ENCODE data around the gene HMGXB3. TPM values are rescaled to one million over a fixed set of nuclear protein-coding genes. Genes with fewer than 3 reads are reported as not detected.
A peak's percentile ranks its signal among the peaks of the same experiment; 100 is the strongest.

Gene HMGXB3
- total and polyA plus RNA-seq, 2 of the 13 experiments (the other 11 are each of a cell fraction or from before 2014, with no cell fraction given): 18.8 to 23.8 TPM

GRCh38 chr5:150097152-150097551, 96.6 kb downstream of the HMGXB3 start:
- POLR2A ChIA-PET: no interaction called here
- Histone ChIP-seq H3K79me2 (ENCODE audit: insufficient read depth, low read length) (no peaks in the 10 kb centered on the region), H3K9me3 (ENCODE audit: low read length) (no peaks in the 10 kb centered on the region), H3K36me3 (replicated peaks in 1 of 2; ENCODE audit: control insufficient read depth in 1 of 2, insufficient read depth in 2 of 2, low read length in 2 of 2) (no peaks in the 10 kb centered on the region), H2AFZ (ENCODE audit: low read length) (no peak overlapping the region), H3K4me1 (ENCODE audit: insufficient read depth, low read length) (no peaks in the 10 kb centered on the region), H4K20me1 (ENCODE audit: insufficient read depth, low read length) (no peaks in the 10 kb centered on the region), H3K27ac (ENCODE audit: extremely low read length, insufficient read depth, low read length) (no peak overlapping the region), H3K9ac (ENCODE audit: insufficient read depth, low read depth, low read length) (no peak overlapping the region), H3K4me2 (ENCODE audit: low read depth, low read length) (no peak overlapping the region), H3K4me3 (replicated peaks in 1 of 3; ENCODE audit: insufficient read depth in 1 of 3, low read depth in 2 of 3, low read length in 3 of 3) (no peak overlapping the region), H3K27me3 (ENCODE audit: control insufficient read depth in 1 of 2, insufficient read depth in 2 of 2, low read length in 2 of 2) (no peaks in the 10 kb centered on the region)
- no peak for FAIRE-seq
- TF ChIP-seq ZBTB10 (CRISPR knock-in tag; IDR thresholded peaks at IDR 0.05; ENCODE audit: borderline replicate concordance) (no peak), HNRNPK (IDR thresholded peaks at IDR 0.05; ENCODE audit: low read depth, low read length, poor library complexity, severe bottlenecking) (peak; percentile 18)
- intact Hi-C loops (cut with micrococcal nuclease; ENCODE audit: unreplicated experiment) (no loop called here), in situ Hi-C loops (cut with HindIII; ENCODE audit: extremely low pct_ligation_motif_present, low pct_unique_long_range_greater_than_20kb) (no loop called here)
- DNase-seq (ENCODE audit: low spot score): no peak
- no peak for ATAC-seq
- CTCF ChIA-PET (ENCODE audit: low intra/inter-chr PET ratio, low total read pairs): no interaction called here
- BruUV-seq (replicated peaks): no TSS peak

GRCh38 chr5:150101023-150101422, 100.5 kb downstream of the HMGXB3 start:
- H3K36me3 ChIP-seq (replicated peaks in 1 of 2; ENCODE audit: control insufficient read depth in 1 of 2, insufficient read depth in 2 of 2, low read length in 2 of 2): no peaks in the 10 kb centered on the region
- no peak overlapping the region for H3K27ac ChIP-seq (ENCODE audit: extremely low read length, insufficient read depth, low read length)
- H3K4me3 ChIP-seq (replicated peaks in 1 of 3; ENCODE audit: insufficient read depth in 1 of 3, low read depth in 2 of 3, low read length in 3 of 3): no peak overlapping the region
- WGBS (ENCODE audit: low lambda C conversion rate): 48% methylated on average over 6 of the region's 6 CpGs
- FAIRE-seq (no peak), ATAC-seq (no peak), DNase-seq (ENCODE audit: low spot score) (no peak)
- H4K20me1 ChIP-seq (ENCODE audit: insufficient read depth, low read length): no peaks in the 10 kb centered on the region
- H3K4me2 ChIP-seq (ENCODE audit: low read depth, low read length): no peak overlapping the region
- H3K79me2 ChIP-seq (ENCODE audit: insufficient read depth, low read length): no peaks in the 10 kb centered on the region
- intact Hi-C loops (cut with micrococcal nuclease; ENCODE audit: unreplicated experiment) (no loop called here), in situ Hi-C loops (cut with HindIII; ENCODE audit: extremely low pct_ligation_motif_present, low pct_unique_long_range_greater_than_20kb) (no loop called here)
- peaks cover 4% of the 10 kb centered on the region for H3K4me1 ChIP-seq (ENCODE audit: insufficient read depth, low read length)
- BruUV-seq (replicated peaks): no TSS peak
- no peak overlapping the region for H2AFZ ChIP-seq (ENCODE audit: low read length)
- no peaks in the 10 kb centered on the region for H3K27me3 ChIP-seq (ENCODE audit: control insufficient read depth in 1 of 2, insufficient read depth in 2 of 2, low read length in 2 of 2)
- ChIA-PET POLR2A (no interaction called here), CTCF (ENCODE audit: low intra/inter-chr PET ratio, low total read pairs) (no interaction called here)
- no peak overlapping the region for H3K9ac ChIP-seq (ENCODE audit: insufficient read depth, low read depth, low read length)
- H3K9me3 ChIP-seq (ENCODE audit: low read length): no peaks in the 10 kb centered on the region
- no peak for TF ChIP-seq TAF15 (IDR thresholded peaks at IDR 0.05; ENCODE audit: low read depth, low read length, poor library complexity, severe bottlenecking)

Small RNA genes lying within 50 kb of the gene (small RNA-seq; reads per million reads assigned to genes)
- 0 reads per million in 3 experiments for gene RF00019 (ENCODE audit: insufficient read depth in 2 of 3, insufficient read length in 3 of 3, low read depth in 2 of 3, low replicate concordance in 1 of 3)

Other genes with a start within 250 kb of the HMGXB3 start
- not detected in 2 replicates for gene PDE6A, start 55.9 kb upstream of the HMGXB3 start, total RNA-seq (2016; rRNA removed; fragmentation: Illumina TruSeq; extraction: Trizol)
- 0.01 TPM in 2 replicates for gene PDE6A, start 55.9 kb upstream of the HMGXB3 start, polyA plus RNA-seq (2011; rRNA removed)
- gene SLC26A2, start 40.0 kb upstream of the HMGXB3 start, total RNA-seq (2016; rRNA removed; fragmentation: Illumina TruSeq; extraction: Trizol): 6.3 and 7.9 TPM in 2 replicates
- 1.9 and 2.2 TPM in 2 replicates for gene SLC26A2, start 40.0 kb upstream of the HMGXB3 start, polyA plus RNA-seq (2011; rRNA removed)
- gene TIGD6, start 85 bp upstream of the HMGXB3 start, total RNA-seq (2016; rRNA removed; fragmentation: Illumina TruSeq; extraction: Trizol): 2.1 TPM in 2 replicates
- 1.9 and 2.9 TPM in 2 replicates for gene TIGD6, start 85 bp upstream of the HMGXB3 start, polyA plus RNA-seq (2011; rRNA removed)
- gene CSF1R, start 85.8 kb downstream of the HMGXB3 start, total RNA-seq (2016; rRNA removed; fragmentation: Illumina TruSeq; extraction: Trizol): not detected in 2 replicates
- 0.01 TPM in 1 of 2 replicates, not detected in the other for gene CSF1R, start 85.8 kb downstream of the HMGXB3 start, polyA plus RNA-seq (2011; rRNA removed)
- gene PDGFRB, start 155.1 kb downstream of the HMGXB3 start, total RNA-seq (2016; rRNA removed; fragmentation: Illumina TruSeq; extraction: Trizol): 1.5 and 4.0 TPM in 2 replicates
- 15.3 and 21.0 TPM in 2 replicates for gene PDGFRB, start 155.1 kb downstream of the HMGXB3 start, polyA plus RNA-seq (2011; rRNA removed)
- gene CDX1, start 166.0 kb downstream of the HMGXB3 start, total RNA-seq (2016; rRNA removed; fragmentation: Illumina TruSeq; extraction: Trizol): not detected in 2 replicates
- 0.05 TPM in 1 of 2 replicates, not detected in the other for gene CDX1, start 166.0 kb downstream of the HMGXB3 start, polyA plus RNA-seq (2011; rRNA removed)
- not detected in 2 replicates for gene SLC6A7, start 189.3 kb downstream of the HMGXB3 start, total RNA-seq (2016; rRNA removed; fragmentation: Illumina TruSeq; extraction: Trizol)
- not detected in 2 replicates for gene SLC6A7, start 189.3 kb downstream of the HMGXB3 start, polyA plus RNA-seq (2011; rRNA removed)